ENCODE data around the gene EI24.

DNA sequence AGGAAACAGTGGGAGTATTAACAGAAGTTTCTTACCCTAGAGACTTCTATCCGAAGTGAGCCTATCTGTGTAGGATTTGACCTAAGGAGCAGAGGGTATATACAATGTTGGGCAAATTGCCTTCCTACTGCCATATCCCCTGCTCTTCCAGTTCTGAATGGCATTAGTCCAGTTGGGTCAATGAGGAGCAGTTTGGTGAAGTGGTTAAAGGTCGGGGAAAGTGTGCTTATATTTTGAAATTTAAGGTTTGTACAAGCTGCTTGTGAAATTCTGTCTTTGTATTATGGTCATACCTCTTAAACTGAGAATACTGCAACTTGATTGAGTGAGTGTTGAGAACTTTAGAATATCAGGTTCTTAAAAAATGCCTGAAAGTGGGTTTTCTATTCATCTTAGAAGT, 1.7 kb downstream of the EI24 start:
- no peak for TF ChIP-seq ZNF274 (IDR thresholded peaks at IDR 0.05; ENCODE audit: low read depth, low read length)
- no peak for TF ChIP-seq YY1 (IDR thresholded peaks at IDR 0.05; ENCODE audit: insufficient read depth, insufficient read length)
- TF ChIP-seq SUZ12 (IDR thresholded peaks at IDR 0.05; ENCODE audit: extremely low read depth, insufficient read depth, insufficient read length): no peak

Measured in NT2/D1 (cell line).